Testis (tissue), 3 donors: ENCODE data around the gene SLC18A2. TPM values are rescaled to one million over a fixed set of nuclear protein-coding genes. Genes with fewer than 3 reads are reported as not detected.

Experiments
- DNase-seq: peaks from one replicate; pipeline ENCODE4 v3.0.0-alpha.2; 2019
- H3K27ac ChIP-seq, 2 donors: fragments of 200-600 bp; sonication (generic); one replicate each; pipeline ENCODE4 v1.5.1; 2019
- H3K27me3 ChIP-seq: fragments of 200-600 bp; sonication (generic); one replicate; pipeline ENCODE4 v1.5.1; 2019
- H3K36me3 ChIP-seq: fragments of 200-600 bp; sonication (generic); one replicate; pipeline ENCODE4 v1.5.1; 2017; ENCODE audit warnings: low read depth; ENCODE audit errors: missing control alignments
- H3K4me1 ChIP-seq: fragments of 200-600 bp; sonication (generic); one replicate; pipeline ENCODE4 v1.5.1; 2019
- H3K4me3 ChIP-seq, 2 donors: fragments of 200-600 bp; sonication (generic); one replicate each; pipeline ENCODE4 v1.5.1; 2017 to 2019
- H3K9me3 ChIP-seq: fragments of 200-600 bp; sonication (generic); one replicate; pipeline ENCODE4 v1.5.1; 2017
- POLR2A ChIP-seq: fragments of 450-650 bp; IDR thresholded peaks from one replicate; pipeline ENCODE4 v1.6.1; 2017; ENCODE audit warnings: antibody characterized with exemption, mild to moderate bottlenecking, moderate library complexity
- WGBS, 2 donors: methylation state at CpG; one replicate each; pipeline ENCODE4 v1.1.5; 2018; 5-methylcytosine and 5-hydroxymethylcytosine counted together
- intact Hi-C: fragments of 100-400 bp; cut with DNase I; formaldehyde crosslinking; loops from one replicate; pipeline ENCODE4 v1.15.1; 2023; ENCODE audit warnings: low total_unique reads
- polyA plus RNA-seq: library from polyadenylated mRNA; stranded (reverse); fragments of 350-450 nt; fragmentation: Illumina TruSeq; extraction: RNeasy Lipid Tissue Mini Kit (QIAGEN cat#74804); gene quantifications from one replicate; pipeline ENCODE4 v1.2.3, GENCODE V29; 2014; ENCODE audit warnings: low read depth, low replicate concordance; ENCODE audit not compliant: insufficient read depth
- total RNA-seq, 2 donors: library from RNA; depleted of rRNA; stranded (reverse); fragments of >200 nt; gene quantifications; one replicate each; pipeline ENCODE4 v1.2.3, GENCODE V29; 2016
- TF ChIP-seq, protein P1 (sequence below), 3 experiments: fragments of 450-650 bp in 2 of 3; fragments of 200-600 bp in 1 of 3; sonication (generic) in 1 of 3; IDR thresholded peaks; one replicate each; pipeline ENCODE4 v1.5.1; 2016 to 2019; ENCODE audit warnings: antibody characterized with exemption in 3 of 3, mild to moderate bottlenecking in 2 of 3, moderate library complexity in 1 of 3

The SLC18A2 gene
- total and polyA plus RNA-seq, 3 donors from 2014 or later = 1.9 to 2.4 (median 2.0) TPM

DNA sequence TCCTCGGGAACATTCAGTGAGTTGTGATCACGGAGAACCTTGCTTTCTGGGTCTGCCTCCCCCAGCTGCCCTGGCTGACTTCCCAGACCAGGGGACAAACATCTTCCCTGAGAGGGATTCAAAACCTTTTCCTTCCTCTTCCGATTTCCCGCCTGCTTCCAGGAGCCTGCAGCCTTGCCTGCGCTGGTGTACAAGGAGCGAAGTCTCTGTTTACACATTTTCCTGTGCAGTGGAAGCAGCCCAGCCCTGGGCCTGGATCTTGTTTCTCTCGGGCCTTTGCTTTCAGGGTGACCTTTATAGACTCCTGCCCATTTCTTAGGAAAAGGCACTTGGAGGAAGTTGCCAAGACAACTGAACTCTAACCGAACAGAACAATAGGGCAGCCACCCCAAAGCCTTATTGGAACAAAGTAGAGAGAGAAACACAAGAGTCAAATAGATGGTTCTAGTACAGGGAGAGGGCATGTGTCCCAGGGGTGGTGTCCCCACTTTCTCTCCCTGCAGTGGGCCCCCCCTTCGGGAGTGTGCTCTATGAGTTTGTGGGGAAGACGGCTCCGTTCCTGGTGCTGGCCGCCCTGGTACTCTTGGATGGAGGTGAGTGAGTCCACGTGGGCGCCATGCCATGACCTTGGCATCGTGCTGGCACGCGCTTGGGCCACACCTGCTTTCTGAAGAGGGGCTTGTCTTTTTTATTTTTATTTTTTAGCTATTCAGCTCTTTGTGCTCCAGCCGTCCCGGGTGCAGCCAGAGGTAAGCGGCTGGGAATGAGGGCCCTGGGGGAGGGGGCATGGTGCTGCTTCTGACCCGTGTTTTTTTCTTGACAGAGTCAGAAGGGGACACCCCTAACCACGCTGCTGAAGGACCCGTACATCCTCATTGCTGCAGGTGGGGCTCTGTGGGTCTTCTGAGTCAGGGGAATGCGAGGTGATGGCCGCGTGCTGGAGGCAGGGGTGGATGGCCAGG is 14.1 kb downstream of the SLC18A2 start:
- DNase-seq = no peak
- Histone ChIP-seq H3K36me3 (no peaks in the 10 kb centered on the region), H3K9me3 (no peaks in the 10 kb centered on the region), H3K4me1 (peaks cover 4% of the 10 kb centered on the region), H3K4me3 (no peak overlapping the region), H3K27ac (no peak overlapping the region), H3K27me3 (no peaks in the 10 kb centered on the region)
- intact Hi-C loops = no loop called here
- 69 to 71% methylated on average over 26 of the region's 26 CpGs for whole genome bisulfite sequencing, 2 donors
- no peak for TF ChIP-seq POLR2A
- TF ChIP-seq, protein P1, sequence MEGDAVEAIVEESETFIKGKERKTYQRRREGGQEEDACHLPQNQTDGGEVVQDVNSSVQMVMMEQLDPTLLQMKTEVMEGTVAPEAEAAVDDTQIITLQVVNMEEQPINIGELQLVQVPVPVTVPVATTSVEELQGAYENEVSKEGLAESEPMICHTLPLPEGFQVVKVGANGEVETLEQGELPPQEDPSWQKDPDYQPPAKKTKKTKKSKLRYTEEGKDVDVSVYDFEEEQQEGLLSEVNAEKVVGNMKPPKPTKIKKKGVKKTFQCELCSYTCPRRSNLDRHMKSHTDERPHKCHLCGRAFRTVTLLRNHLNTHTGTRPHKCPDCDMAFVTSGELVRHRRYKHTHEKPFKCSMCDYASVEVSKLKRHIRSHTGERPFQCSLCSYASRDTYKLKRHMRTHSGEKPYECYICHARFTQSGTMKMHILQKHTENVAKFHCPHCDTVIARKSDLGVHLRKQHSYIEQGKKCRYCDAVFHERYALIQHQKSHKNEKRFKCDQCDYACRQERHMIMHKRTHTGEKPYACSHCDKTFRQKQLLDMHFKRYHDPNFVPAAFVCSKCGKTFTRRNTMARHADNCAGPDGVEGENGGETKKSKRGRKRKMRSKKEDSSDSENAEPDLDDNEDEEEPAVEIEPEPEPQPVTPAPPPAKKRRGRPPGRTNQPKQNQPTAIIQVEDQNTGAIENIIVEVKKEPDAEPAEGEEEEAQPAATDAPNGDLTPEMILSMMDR (IDR thresholded peaks at IDR 0.05) = no peak

GRCh38 chr10:117255835-117256460 is 15.0 kb downstream of the SLC18A2 start:
- no peak overlapping the region for H3K27ac ChIP-seq
- TF ChIP-seq, protein P1 (IDR thresholded peaks at IDR 0.05) = no peak
- no peak for TF ChIP-seq POLR2A
- intact Hi-C loops = no loop called here
- H3K27me3 ChIP-seq = no peaks in the 10 kb centered on the region
- H3K36me3 ChIP-seq = no peaks in the 10 kb centered on the region
- no peak overlapping the region for H3K4me3 ChIP-seq
- H3K4me1 ChIP-seq = peaks cover 10% of the 10 kb centered on the region
- no peak for DNase-seq
- H3K9me3 ChIP-seq = no peaks in the 10 kb centered on the region
- WGBS, 2 donors = 84 to 90% methylated on average over 9 of the region's 9 CpGs

DNA sequence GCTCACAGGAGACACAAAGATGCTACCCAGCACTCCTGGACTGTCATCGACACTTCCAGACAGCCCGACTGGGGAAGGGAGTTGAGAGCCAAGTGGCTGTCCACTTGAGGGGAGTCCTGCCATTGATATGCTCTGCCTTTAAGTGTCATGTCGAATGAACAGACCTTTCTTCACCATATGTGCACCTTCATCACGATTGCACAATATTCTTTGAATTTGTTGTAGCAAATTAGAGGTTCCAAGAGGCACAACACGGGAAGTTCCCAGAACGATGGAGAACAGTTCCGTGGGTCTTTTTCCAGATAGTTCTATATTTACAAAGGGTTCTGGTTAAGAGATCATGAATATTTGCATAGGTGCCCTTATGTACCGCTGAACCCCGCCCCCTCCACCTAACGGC is 16.0 kb downstream of the SLC18A2 start:
- intact Hi-C loops = no loop called here
- Histone ChIP-seq H3K9me3 (no peaks in the 10 kb centered on the region), H3K27ac (no peak overlapping the region), H3K27me3 (no peaks in the 10 kb centered on the region), H3K4me1 (peaks cover 10% of the 10 kb centered on the region), H3K36me3 (no peaks in the 10 kb centered on the region), H3K4me3 (no peak overlapping the region)
- no peak for DNase-seq
- no peak for TF ChIP-seq POLR2A
- TF ChIP-seq, protein P1 (IDR thresholded peaks at IDR 0.05) = no peak
- WGBS, 2 donors = 74 to 80% methylated on average over 10 of the region's 10 CpGs

GRCh38 chr10:117257721-117258120 is 16.8 kb downstream of the SLC18A2 start:
- Histone ChIP-seq H3K4me1 (peaks cover 10% of the 10 kb centered on the region), H3K4me3 (no peak overlapping the region), H3K36me3 (no peaks in the 10 kb centered on the region), H3K27me3 (no peaks in the 10 kb centered on the region), H3K27ac (no peak overlapping the region), H3K9me3 (no peaks in the 10 kb centered on the region)
- TF ChIP-seq POLR2A = no peak
- TF ChIP-seq, protein P1 (IDR thresholded peaks at IDR 0.05) = no peak
- intact Hi-C loops = no loop called here
- no peak for DNase-seq
- 90 to 100% methylated on average over 3 of the region's 3 CpGs for WGBS, 2 donors
